Brain microvascular endothelial cell (primary cell): ENCODE measurements around the gene SNAPC2.

Source experiments
- DNase-seq: peaks from one replicate; pipeline ENCODE4 v3.0.0-alpha.2; 2020
- H3K27ac ChIP-seq: fragments of 250-450 bp; sonication (Bioruptor Pico); 2 replicates; pipeline ENCODE4 v1.5.1; 2020; ENCODE audit warnings: mild to moderate bottlenecking, moderate library complexity
- H3K27me3 ChIP-seq: fragments of 250-450 bp; sonication (Bioruptor Pico); replicated peaks from 2 replicates; pipeline ENCODE4 v1.5.1; 2020; ENCODE audit warnings: mild to moderate bottlenecking
- H3K36me3 ChIP-seq: fragments of 250-450 bp; sonication (Bioruptor Pico); replicated peaks from 2 replicates; pipeline ENCODE4 v1.5.1; 2020; ENCODE audit warnings: mild to moderate bottlenecking
- H3K4me3 ChIP-seq: 2 replicates; pipeline ENCODE4 v1.5.1; 2011; ENCODE audit warnings: low read depth, mild to moderate bottlenecking, control low read depth, low read length, moderate library complexity
- in situ Hi-C: cut with HindIII; loops from 2 replicates; pipeline ENCODE4 v1.10.0; 2017; ENCODE audit warnings: low sequenced_read_pairs, low pct_ligation_motif_present
- TF ChIP-seq, protein P1 (sequence below): IDR thresholded peaks from 2 replicates; pipeline ENCODE4 v1.5.1; 2011; ENCODE audit warnings: low read depth, mild to moderate bottlenecking, moderate library complexity, low read length, control low read depth, inconsistent platforms; ENCODE audit errors: missing control alignments

Gene SNAPC2

DNA sequence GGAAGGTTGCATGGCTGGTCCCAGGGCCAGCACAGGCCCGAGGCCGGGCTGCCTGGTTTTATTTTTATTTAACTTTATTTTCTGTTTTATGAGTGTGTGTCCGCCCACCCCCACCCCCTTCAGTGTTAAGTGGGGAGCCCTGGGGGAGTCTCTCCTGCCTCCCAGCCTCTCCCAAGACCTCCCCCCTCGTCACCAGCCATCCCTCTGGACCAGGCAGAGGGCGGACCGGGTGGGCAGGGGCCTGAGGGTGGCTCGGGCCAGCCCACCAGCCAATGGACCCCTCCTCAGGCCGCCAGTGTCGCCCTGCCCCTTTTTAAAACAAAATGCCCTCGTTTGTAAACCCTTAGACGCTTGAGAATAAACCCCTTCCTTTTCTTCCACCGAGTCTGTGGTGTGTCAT lies 6.0 kb upstream of the SNAPC2 start:
- Histone ChIP-seq H3K4me3 (no peak overlapping the region), H3K36me3 (peaks cover 24% of the 10 kb centered on the region), H3K27me3 (peaks cover 14% of the 10 kb centered on the region), H3K27ac (no peak overlapping the region)
- in situ Hi-C loops, result no loop called here
- DNase-seq, result no peak
- TF ChIP-seq, protein P1, sequence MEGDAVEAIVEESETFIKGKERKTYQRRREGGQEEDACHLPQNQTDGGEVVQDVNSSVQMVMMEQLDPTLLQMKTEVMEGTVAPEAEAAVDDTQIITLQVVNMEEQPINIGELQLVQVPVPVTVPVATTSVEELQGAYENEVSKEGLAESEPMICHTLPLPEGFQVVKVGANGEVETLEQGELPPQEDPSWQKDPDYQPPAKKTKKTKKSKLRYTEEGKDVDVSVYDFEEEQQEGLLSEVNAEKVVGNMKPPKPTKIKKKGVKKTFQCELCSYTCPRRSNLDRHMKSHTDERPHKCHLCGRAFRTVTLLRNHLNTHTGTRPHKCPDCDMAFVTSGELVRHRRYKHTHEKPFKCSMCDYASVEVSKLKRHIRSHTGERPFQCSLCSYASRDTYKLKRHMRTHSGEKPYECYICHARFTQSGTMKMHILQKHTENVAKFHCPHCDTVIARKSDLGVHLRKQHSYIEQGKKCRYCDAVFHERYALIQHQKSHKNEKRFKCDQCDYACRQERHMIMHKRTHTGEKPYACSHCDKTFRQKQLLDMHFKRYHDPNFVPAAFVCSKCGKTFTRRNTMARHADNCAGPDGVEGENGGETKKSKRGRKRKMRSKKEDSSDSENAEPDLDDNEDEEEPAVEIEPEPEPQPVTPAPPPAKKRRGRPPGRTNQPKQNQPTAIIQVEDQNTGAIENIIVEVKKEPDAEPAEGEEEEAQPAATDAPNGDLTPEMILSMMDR, result no peak

DNA sequence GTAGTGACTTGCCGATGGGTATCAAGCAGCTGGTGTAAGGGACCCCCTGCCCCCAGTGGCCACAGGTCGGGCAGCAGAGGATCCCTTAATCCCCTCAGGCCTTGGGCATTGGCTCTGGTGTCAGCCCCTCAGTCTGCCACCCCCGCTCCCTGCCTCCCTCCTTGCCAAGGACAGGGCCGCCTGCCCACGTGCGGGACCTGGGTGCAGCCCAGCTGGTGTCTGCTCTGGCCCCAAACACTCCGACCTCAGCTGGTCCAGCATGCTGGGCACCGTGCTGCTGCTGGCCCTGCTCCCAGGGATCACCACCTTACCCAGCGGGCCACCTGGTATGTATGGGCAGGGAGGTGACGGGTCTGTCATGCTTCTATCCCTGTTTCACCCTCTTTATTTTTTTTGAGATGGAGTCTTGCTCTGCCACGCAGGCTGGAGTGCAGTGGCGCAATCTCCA lies 5.5 kb upstream of the SNAPC2 start, which contains the start of gene TGFBR3L:
Gene TGFBR3L, plus strand, starts transcription at position 233 of the 448 bp plus-strand sequence.
- no peak for DNase-seq
- TF ChIP-seq, protein P1, result no peak
- peaks cover 14% of the 10 kb centered on the region for H3K27me3 ChIP-seq
- H3K27ac ChIP-seq, result no peak within 1 kb of the TSS
- in situ Hi-C loops, result no loop called here
- no peak within 1 kb of the TSS for H3K4me3 ChIP-seq
- H3K36me3 ChIP-seq, result peaks cover 24% of the 10 kb centered on the region

DNA sequence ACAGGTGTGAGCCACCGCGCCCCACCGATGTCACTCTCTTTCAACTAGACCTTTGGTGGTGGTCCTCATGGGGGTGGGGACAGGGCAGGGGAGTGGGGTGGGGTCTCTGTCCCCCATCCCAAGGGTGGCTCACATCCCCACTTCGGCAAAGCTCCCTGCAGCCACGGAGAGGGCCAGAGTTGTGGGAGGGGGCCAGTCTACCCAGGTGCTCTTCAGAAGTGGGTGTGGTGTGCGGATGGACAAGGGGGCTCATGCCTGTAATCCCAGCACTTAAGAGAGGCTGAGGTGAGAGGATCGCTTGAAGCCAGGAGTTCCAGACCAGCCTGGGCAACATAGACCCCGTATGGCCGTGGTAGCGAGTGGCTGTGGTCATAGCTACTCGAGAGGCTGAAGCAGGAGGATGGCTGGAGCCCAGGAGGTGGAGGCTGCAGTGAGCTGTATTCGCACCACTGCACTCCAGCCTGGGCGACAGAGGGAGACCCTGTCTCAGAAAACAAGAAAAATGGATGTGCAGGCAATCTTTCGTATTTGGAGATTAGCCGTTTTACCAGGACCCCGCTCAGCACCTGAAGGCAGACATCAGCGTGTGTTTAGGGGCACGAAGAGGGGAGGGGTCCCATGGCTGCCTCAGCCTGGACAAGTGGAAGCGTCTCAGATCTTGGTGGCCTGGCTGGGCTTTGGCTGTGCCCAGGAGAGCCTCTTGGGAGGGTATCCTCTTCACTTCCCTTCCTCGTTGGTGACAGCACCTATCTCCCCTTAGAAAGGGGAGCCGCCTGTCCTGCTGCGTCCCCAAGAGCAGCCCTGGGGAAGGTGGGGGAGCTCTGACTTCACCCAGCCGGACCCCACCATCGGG lies 4.7 kb upstream of the SNAPC2 start:
- no peak overlapping the region for H3K27ac ChIP-seq
- no peak overlapping the region for H3K4me3 ChIP-seq
- peaks cover 14% of the 10 kb centered on the region for H3K27me3 ChIP-seq
- TF ChIP-seq, protein P1, result no peak
- H3K36me3 ChIP-seq, result peaks cover 18% of the 10 kb centered on the region
- DNase-seq, result no peak
- in situ Hi-C loops, result no loop called here

DNA sequence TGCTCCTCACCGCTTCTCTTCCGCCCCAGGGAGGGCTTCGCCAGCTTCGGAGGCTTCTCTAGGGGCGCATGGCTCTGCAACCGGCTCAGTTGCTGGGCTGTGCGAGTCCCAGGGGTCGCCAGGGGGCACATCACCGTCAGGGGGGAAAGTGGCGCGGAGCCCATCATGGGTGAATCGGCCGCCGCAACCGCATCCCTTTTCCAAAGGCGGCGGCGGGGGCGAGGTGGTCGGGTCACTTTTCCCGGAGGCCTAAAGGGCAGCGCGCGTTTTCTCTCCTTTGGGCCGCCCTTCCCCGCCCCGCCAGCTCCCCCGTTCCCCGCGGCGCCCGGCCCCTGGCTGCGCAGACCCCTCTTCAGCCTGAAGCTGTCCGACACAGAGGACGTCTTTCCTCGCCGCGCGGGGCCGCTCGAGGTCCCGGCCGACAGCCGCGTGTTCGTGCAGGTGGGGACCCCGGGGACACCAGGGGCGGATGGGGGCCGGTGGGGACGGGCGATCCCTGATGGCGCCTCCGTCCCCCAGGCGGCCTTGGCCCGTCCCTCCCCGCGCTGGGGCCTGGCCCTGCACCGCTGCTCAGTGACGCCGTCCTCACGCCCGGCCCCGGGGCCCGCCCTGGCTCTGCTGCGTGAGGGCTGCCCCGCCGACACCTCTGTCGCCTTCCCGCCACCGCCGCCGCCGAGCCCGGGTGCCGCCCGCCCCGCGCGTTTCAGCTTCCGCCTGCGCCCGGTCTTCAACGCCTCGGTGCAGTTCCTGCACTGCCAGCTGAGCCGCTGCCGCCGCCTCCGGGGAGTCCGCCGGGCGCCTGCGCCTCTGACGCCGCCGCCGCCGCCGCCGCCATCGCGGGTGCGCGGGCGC lies 3.8 kb upstream of the SNAPC2 start:
- in situ Hi-C loops, result no loop called here
- Histone ChIP-seq H3K4me3 (peak overlapping the region; percentile 20), H3K27me3 (peaks cover 14% of the 10 kb centered on the region), H3K36me3 (peaks cover 12% of the 10 kb centered on the region), H3K27ac (no peak overlapping the region)
- TF ChIP-seq, protein P1, result no peak
- no peak for DNase-seq

DNA sequence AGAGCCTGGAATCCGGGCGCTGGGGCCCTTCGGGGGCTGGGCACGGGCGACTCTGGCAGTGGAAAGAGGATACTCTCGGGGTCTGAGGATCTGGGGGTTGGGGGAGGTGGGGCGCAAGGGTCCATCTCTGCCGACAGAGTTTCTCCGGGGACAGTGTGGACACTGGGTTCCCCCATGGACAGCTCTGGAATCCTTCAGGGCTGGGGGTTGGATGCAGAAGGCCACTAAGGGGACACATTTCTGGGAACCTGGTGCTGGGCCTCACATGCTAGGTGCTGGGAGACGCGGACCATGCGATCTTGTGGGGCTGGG lies 3.2 kb upstream of the SNAPC2 start:
- H3K36me3 ChIP-seq, result peaks cover 6% of the 10 kb centered on the region
- no peak overlapping the region for H3K4me3 ChIP-seq
- no peak overlapping the region for H3K27ac ChIP-seq
- H3K27me3 ChIP-seq, result peaks cover 14% of the 10 kb centered on the region
- no peak for DNase-seq
- in situ Hi-C loops, result no loop called here
- TF ChIP-seq, protein P1, result no peak
